ENCODE data around the gene CDRT15. TPM values are rescaled to one million over a fixed set of nuclear protein-coding genes. Genes with fewer than 3 reads are reported as not detected.
"Not testable (repeated sequence)": the region's sequence is repeated elsewhere in the genome, so short reads cannot be mapped to it uniquely, and the experiment has no call there.

CDRT15 gene
- polyA plus RNA-seq, 4 donors: 0.37 to 0.81 (median 0.49) TPM; not detected in 1

- DNase-seq (ENCODE audit: low read depth in 4 of 4, low spot score in 3 of 4): no peak
Observed at GRCh38 chr17:14209215-14209614, 27.4 kb downstream of the CDRT15 start.

GRCh38 chr17:14207791-14208190 is 28.9 kb downstream of the CDRT15 start:
- no peak for DNase-seq (ENCODE audit: low read depth in 4 of 4, low spot score in 3 of 4)

GRCh38 chr17:14206891-14207290 is 29.8 kb downstream of the CDRT15 start:
- DNase-seq (ENCODE audit: low read depth in 4 of 4, low spot score in 3 of 4): no peak

GRCh38 chr17:14205992-14206461 is 30.6 kb downstream of the CDRT15 start:
- DNase-seq (ENCODE audit: low read depth in 4 of 4, low spot score in 3 of 4): no peak

GRCh38 chr17:14205380-14205779 is 31.3 kb downstream of the CDRT15 start:
- no peak for DNase-seq (ENCODE audit: low read depth in 4 of 4, low spot score in 3 of 4)

GRCh38 chr17:14204546-14204945 is 32.1 kb downstream of the CDRT15 start:
- DNase-seq (ENCODE audit: low read depth in 4 of 4, low spot score in 3 of 4): no peak

GRCh38 chr17:14204084-14204483 is 32.6 kb downstream of the CDRT15 start:
- no peak for DNase-seq (ENCODE audit: low read depth in 4 of 4, low spot score in 3 of 4)

GRCh38 chr17:14203388-14203787 is 33.3 kb downstream of the CDRT15 start:
- no peak for DNase-seq (ENCODE audit: low read depth in 4 of 4, low spot score in 3 of 4)

GRCh38 chr17:14202388-14203166 is 34.1 kb downstream of the CDRT15 start:
- no peak for DNase-seq (ENCODE audit: low read depth in 4 of 4, low spot score in 3 of 4)

GRCh38 chr17:14201988-14202380 is 34.7 kb downstream of the CDRT15 start:
- DNase-seq (ENCODE audit: low read depth in 4 of 4, low spot score in 3 of 4): no peak

- no peak for DNase-seq (ENCODE audit: low read depth in 4 of 4, low spot score in 3 of 4)
Observed at GRCh38 chr17:14201021-14201987, 35.4 kb downstream of the CDRT15 start.

- DNase-seq (ENCODE audit: low read depth in 4 of 4, low spot score in 3 of 4): no peak
Observed at GRCh38 chr17:14200354-14200753, 36.3 kb downstream of the CDRT15 start.

- no peak for DNase-seq (ENCODE audit: low read depth in 4 of 4, low spot score in 3 of 4)
Observed at GRCh38 chr17:14199601-14200000, 37.1 kb downstream of the CDRT15 start.

- DNase-seq (ENCODE audit: low read depth in 4 of 4, low spot score in 3 of 4): no peak
Observed at GRCh38 chr17:14198575-14198974, 38.1 kb downstream of the CDRT15 start.

- no peak for DNase-seq (ENCODE audit: low read depth in 4 of 4, low spot score in 3 of 4)
Observed at GRCh38 chr17:14198013-14198412, 38.6 kb downstream of the CDRT15 start.

GRCh38 chr17:14197586-14197985 is 39.1 kb downstream of the CDRT15 start:
- no peak for DNase-seq (ENCODE audit: low read depth in 4 of 4, low spot score in 3 of 4)

GRCh38 chr17:14197057-14197456 is 39.6 kb downstream of the CDRT15 start:
- DNase-seq (ENCODE audit: low read depth in 4 of 4, low spot score in 3 of 4): no peak

- no peak for DNase-seq (ENCODE audit: low read depth in 4 of 4, low spot score in 3 of 4)
Observed at GRCh38 chr17:14196377-14196997, 40.2 kb downstream of the CDRT15 start.

- not testable (repeated sequence) for DNase-seq (ENCODE audit: low read depth in 4 of 4, low spot score in 3 of 4)
Observed at GRCh38 chr17:14192636-14193344, 43.9 kb downstream of the CDRT15 start.

- DNase-seq (ENCODE audit: low read depth in 4 of 4, low spot score in 3 of 4): not testable (repeated sequence)
Observed at GRCh38 chr17:14192039-14192438, 44.6 kb downstream of the CDRT15 start.

All from right renal pelvis (tissue), 4 donors.